AG04449 (cell line): Measurements from ENCODE around the gene ZFYVE27.

Source experiments
- CTCF ChIA-PET: fragments of 350-600 bp; formaldehyde crosslinking; extraction: SDS; loops from one replicate; lab custom pipeline; 2021; ENCODE audit warnings: antibody characterized with exemption; lab: Yijun Ruan, JAX
- POLR2A ChIA-PET: fragments of 400-600, 350-600 bp; formaldehyde crosslinking; extraction: SDS; loops from one replicate; lab custom pipeline; 2020; ENCODE audit warnings: antibody characterized with exemption, inconsistent platforms; lab: Yijun Ruan, JAX
- DNase-seq: peaks from one replicate; pipeline ENCODE4 v3.0.0-alpha.2; 2010; ENCODE audit warnings: low read depth, low spot score
- H3K4me3 ChIP-seq: 2 replicates; pipeline ENCODE4 v1.5.1; 2011; ENCODE audit warnings: low read depth, mild to moderate bottlenecking, control low read depth, low read length
- TF ChIP-seq, protein P1 (sequence below): IDR thresholded peaks from one replicate; pipeline ENCODE4 v1.5.1; 2011; ENCODE audit warnings: mild to moderate bottlenecking, moderate library complexity, low read length, control low read depth, inconsistent platforms; ENCODE audit not compliant: insufficient read depth; ENCODE audit errors: missing control alignments

ZFYVE27 gene

GRCh38 chr10:97780841-97781617 lies 44.1 kb downstream of the ZFYVE27 start:
- ChIA-PET CTCF (interaction anchor here (1.1 to 2.2 kb wide), 2 partner anchors 11 to 91 kb away, joined by 3 to 11 read pairs; no protein-coding TSS in a partner anchor), POLR2A (no interaction called here)
- no peak overlapping the region for H3K4me3 ChIP-seq
- DNase-seq, result no peak
- TF ChIP-seq, protein P1, sequence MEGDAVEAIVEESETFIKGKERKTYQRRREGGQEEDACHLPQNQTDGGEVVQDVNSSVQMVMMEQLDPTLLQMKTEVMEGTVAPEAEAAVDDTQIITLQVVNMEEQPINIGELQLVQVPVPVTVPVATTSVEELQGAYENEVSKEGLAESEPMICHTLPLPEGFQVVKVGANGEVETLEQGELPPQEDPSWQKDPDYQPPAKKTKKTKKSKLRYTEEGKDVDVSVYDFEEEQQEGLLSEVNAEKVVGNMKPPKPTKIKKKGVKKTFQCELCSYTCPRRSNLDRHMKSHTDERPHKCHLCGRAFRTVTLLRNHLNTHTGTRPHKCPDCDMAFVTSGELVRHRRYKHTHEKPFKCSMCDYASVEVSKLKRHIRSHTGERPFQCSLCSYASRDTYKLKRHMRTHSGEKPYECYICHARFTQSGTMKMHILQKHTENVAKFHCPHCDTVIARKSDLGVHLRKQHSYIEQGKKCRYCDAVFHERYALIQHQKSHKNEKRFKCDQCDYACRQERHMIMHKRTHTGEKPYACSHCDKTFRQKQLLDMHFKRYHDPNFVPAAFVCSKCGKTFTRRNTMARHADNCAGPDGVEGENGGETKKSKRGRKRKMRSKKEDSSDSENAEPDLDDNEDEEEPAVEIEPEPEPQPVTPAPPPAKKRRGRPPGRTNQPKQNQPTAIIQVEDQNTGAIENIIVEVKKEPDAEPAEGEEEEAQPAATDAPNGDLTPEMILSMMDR, result no peak

DNA sequence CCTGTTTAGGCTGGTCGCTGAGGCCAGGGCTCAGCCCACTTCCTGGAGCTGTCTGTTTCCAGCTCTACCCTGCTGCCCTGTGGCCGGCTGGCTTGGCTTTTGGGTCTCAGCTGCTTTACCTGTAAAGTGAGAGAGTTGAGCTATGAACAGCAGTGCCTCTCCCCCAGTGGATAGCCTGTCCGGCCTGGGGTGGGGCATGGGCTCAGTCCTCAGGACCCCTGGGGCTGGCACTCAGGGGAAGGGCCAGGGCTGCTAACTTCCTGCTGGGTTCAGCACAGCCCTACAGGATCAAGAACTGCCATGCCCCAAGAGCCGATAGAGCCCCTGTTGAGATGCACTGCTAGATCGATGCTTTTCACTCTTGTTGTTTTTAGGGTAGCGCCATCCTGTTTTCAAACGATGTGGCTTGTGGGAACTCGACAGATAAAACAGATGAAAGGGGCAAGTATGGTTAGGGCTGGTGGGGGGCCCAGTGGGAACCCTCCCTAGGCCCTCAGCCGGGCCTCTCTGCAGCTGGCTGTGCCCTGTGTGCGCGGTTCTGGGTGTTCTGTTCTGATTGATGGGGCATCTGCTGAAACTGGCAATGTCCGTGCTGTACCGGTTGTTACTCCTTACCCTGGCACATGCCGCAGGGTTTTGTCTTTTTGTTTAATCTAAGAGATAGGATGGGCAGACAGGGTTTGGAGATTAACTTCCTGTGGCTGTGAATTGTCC lies 44.8 kb downstream of the ZFYVE27 start:
- ChIA-PET CTCF (interaction anchor here (2.2 kb wide), 1 partner anchor 10 kb away, joined by 11 read pairs; no protein-coding TSS in a partner anchor), POLR2A (no interaction called here)
- TF ChIP-seq, protein P1, result no peak
- H3K4me3 ChIP-seq, result no peak overlapping the region
- no peak for DNase-seq

DNA sequence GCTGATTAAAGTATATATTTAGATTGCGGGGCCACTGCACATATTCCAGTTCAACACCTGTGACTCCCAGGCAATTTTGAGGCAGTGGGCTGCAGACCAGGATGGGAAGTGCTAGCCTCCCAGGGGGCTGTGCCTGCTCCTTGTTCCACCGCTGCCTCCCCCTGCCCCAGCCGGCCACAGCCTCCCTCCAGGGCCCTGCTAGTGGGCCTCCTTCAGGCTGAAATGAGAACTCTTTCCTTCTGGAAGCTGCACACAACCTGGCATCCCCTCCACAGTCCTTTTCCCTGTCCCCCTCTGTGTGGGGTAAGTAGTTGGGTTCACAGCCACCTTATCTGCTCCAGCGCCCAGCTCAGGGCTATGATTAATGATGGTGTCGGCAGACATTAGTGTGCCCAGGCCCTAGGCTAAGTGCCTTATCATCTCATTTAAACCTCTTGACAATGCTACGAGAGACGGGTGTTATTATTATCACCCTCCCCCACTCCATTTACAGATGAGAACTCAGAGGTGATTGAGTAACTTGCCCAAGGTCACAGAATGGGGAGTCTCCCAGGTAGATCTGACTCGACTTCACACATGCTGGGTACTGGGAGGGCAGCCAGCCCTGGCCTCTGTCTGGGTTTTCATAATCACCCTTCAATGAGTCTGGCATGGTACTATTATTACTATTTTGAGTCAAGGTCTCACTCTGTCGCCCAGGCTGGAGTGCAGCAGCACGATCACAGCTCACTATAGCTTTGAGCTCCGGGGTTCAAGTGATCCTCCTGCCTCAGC lies 45.7 kb downstream of the ZFYVE27 start:
- CTCF ChIA-PET, result interaction anchor here (1.3 kb wide), 1 partner anchor 11 kb away, joined by 3 read pairs; no protein-coding TSS in a partner anchor
- no peak for DNase-seq
- POLR2A ChIA-PET, result no interaction called here
- H3K4me3 ChIP-seq, result no peak overlapping the region
- TF ChIP-seq, protein P1, result no peak

GRCh38 chr10:97784200-97784810 lies 47.4 kb downstream of the ZFYVE27 start:
- POLR2A ChIA-PET, result no interaction called here
- H3K4me3 ChIP-seq, result no peak overlapping the region
- CTCF ChIA-PET, result no interaction called here
- TF ChIP-seq, protein P1, result no peak
- no peak for DNase-seq

GRCh38 chr10:97785231-97785630 lies 48.3 kb downstream of the ZFYVE27 start:
- POLR2A ChIA-PET, result no interaction called here
- no peak overlapping the region for H3K4me3 ChIP-seq
- CTCF ChIA-PET, result interaction anchor here (2.2 kb wide), 1 partner anchor 83 kb away, joined by 6 read pairs; no protein-coding TSS in a partner anchor
- TF ChIP-seq, protein P1, result no peak
- DNase-seq, result no peak
